Parathyroid adenoma (tissue), 2 donors: Measurements from ENCODE around the gene SYCP3.
"Not testable (repeated sequence)": the region's sequence is repeated elsewhere in the genome, so short reads cannot be mapped to it uniquely, and the experiment has no call there.

Source experiments
- H2AFZ ChIP-seq: fragments of 300-600 bp; sonication (generic); one replicate; pipeline ENCODE4 v1.7.0; 2017; ENCODE audit warnings: antibody characterized with exemption, mild to moderate bottlenecking
- H3K27ac ChIP-seq: fragments of 300-600 bp; sonication (generic); one replicate; pipeline ENCODE4 v1.7.0; 2017
- H3K27me3 ChIP-seq: fragments of 300-600 bp; sonication (generic); one replicate; pipeline ENCODE4 v1.7.0; 2017; ENCODE audit warnings: low read length; ENCODE audit not compliant: control insufficient read depth, insufficient read depth
- H3K36me3 ChIP-seq: fragments of 300-600 bp; sonication (generic); one replicate; pipeline ENCODE4 v1.7.0; 2017; ENCODE audit warnings: low read length; ENCODE audit not compliant: control insufficient read depth, insufficient read depth
- H3K4me1 ChIP-seq: fragments of 300-600 bp; sonication (generic); one replicate; pipeline ENCODE4 v1.7.0; 2017; ENCODE audit warnings: control low read depth
- H3K4me2 ChIP-seq: fragments of 300-600 bp; sonication (generic); one replicate; pipeline ENCODE4 v1.7.0; 2017; ENCODE audit warnings: low read length
- H3K4me3 ChIP-seq: fragments of 300-600 bp; sonication (generic); one replicate; pipeline ENCODE4 v1.7.0; 2017; ENCODE audit warnings: low read depth, low read length
- H3K79me2 ChIP-seq: fragments of 300-600 bp; sonication (generic); one replicate; pipeline ENCODE4 v1.7.0; 2017; ENCODE audit warnings: control low read depth
- H3K9ac ChIP-seq: fragments of 300-600 bp; sonication (generic); one replicate; pipeline ENCODE4 v1.7.0; 2017; ENCODE audit warnings: mild to moderate bottlenecking
- H3K9me3 ChIP-seq: fragments of 300-600 bp; sonication (generic); one replicate; pipeline ENCODE4 v1.7.0; 2017; ENCODE audit warnings: low read length; ENCODE audit not compliant: control insufficient read depth
- TF ChIP-seq, protein P1 (sequence below): fragments of 300-600 bp; sonication (generic); IDR thresholded peaks from one replicate; pipeline ENCODE4 v1.7.0; 2017; ENCODE audit warnings: antibody characterized with exemption, mild to moderate bottlenecking
- donor health status: primary hyperparathyroidism.

SYCP3 gene

DNA sequence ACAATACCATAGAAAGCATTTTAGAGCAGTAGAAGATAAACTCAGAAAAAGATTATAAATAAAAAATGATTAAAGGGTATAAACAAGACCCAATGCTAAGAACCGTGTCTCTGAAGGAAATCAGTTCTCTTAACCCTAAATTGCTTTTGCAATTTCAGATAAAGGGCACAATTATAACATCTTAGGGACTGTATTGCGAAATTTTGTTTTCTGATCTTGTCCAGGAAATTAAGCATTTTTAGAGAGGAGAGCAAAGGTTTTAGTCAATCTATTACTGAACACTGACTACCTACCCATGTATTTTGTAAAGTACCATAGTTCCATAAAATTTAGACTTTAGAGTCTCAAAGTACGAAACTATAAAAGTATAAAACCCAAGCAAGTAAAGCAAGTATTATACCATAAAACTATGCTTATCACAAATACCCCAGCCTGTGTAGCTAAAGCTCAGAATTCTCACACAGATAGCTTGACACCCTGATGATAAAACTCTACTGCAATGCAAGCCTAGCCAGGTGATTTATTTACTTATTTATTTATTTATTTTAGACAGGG is 48.6 kb downstream of the SYCP3 start:
- Histone ChIP-seq H3K4me1 (peaks cover 2% of the 10 kb centered on the region), H3K27ac (no peak overlapping the region), H3K9me3 (no peaks in the 10 kb centered on the region), H2AFZ (no peak overlapping the region), H3K9ac (no peak overlapping the region), H3K4me3 (no peak overlapping the region), H3K27me3 (no peaks in the 10 kb centered on the region), H3K4me2 (no peak overlapping the region), H3K36me3 (no peaks in the 10 kb centered on the region), H3K79me2 (no peaks in the 10 kb centered on the region)
- TF ChIP-seq, protein P1, sequence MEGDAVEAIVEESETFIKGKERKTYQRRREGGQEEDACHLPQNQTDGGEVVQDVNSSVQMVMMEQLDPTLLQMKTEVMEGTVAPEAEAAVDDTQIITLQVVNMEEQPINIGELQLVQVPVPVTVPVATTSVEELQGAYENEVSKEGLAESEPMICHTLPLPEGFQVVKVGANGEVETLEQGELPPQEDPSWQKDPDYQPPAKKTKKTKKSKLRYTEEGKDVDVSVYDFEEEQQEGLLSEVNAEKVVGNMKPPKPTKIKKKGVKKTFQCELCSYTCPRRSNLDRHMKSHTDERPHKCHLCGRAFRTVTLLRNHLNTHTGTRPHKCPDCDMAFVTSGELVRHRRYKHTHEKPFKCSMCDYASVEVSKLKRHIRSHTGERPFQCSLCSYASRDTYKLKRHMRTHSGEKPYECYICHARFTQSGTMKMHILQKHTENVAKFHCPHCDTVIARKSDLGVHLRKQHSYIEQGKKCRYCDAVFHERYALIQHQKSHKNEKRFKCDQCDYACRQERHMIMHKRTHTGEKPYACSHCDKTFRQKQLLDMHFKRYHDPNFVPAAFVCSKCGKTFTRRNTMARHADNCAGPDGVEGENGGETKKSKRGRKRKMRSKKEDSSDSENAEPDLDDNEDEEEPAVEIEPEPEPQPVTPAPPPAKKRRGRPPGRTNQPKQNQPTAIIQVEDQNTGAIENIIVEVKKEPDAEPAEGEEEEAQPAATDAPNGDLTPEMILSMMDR = no peak

DNA sequence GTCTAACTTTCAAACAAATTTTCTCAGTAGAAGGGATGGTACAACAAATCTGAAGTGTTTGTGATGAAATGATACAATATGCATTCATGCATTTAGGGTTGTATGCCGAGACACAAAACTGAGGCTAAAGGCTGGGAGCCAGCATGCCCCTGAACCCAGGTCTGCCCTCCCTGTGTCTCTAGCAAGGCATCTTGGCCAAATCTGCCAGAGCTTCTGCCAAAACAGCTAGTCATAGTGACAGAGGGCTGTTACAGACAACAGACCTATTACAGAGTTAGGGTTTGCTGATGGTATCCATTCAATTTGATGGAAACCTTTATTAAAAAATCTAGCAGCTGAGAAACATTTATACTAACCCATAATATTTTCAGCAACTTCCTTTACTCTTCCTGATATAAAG is 53.1 kb downstream of the SYCP3 start:
- Histone ChIP-seq H3K36me3 (no peaks in the 10 kb centered on the region), H3K9me3 (no peaks in the 10 kb centered on the region), H3K79me2 (no peaks in the 10 kb centered on the region), H3K27ac (no peak overlapping the region), H3K4me3 (no peak overlapping the region), H3K4me1 (no peaks in the 10 kb centered on the region), H2AFZ (no peak overlapping the region), H3K4me2 (no peak overlapping the region), H3K9ac (no peak overlapping the region), H3K27me3 (no peaks in the 10 kb centered on the region)
- TF ChIP-seq, protein P1 = no peak

DNA sequence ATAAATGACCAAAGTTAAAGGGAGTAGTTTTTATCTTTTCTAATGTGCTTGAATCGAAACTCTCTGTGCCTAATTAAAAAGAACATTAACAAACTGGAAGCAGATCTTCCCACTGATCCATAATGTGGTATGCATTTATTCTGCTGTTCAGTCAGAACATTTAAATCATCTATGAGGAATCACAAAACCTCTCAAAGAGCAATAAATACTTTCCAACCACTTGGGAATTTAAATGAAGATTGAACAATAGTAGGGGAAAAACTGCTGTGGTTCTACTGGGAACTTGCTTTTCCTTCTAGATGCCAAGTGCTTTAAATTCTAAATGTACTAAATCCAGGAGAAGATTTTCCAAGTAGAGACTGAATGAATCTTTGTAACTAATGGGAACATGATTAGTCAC is 54.2 kb downstream of the SYCP3 start:
- Histone ChIP-seq H3K27ac (no peak overlapping the region), H3K79me2 (no peaks in the 10 kb centered on the region), H3K9ac (no peak overlapping the region), H3K9me3 (no peaks in the 10 kb centered on the region), H3K4me2 (no peak overlapping the region), H3K4me1 (peaks cover 4% of the 10 kb centered on the region), H3K36me3 (no peaks in the 10 kb centered on the region), H2AFZ (peak overlapping the region; percentile 26), H3K27me3 (no peaks in the 10 kb centered on the region), H3K4me3 (no peak overlapping the region)
- TF ChIP-seq, protein P1 = no peak

DNA sequence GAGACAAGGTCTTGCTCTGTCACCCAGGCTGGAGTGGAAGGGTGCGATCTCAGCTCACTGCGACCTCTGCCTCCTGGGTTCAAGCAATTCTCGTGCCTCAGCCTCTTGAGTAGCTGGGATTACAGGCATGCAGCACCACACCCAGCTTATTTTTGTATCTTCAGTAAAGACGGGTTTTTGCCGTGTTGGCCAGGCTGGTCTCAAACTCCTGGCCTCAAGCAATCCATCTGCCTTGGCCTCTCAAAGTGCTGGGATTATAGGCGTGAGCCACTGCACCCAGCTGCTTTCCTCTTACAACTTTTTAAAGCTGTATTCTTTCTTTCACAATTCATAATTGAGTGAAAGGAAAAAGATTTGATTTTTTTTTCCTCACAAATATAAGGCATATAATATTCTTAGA is 57.6 kb downstream of the SYCP3 start:
- not testable (repeated sequence) for H3K9ac ChIP-seq, H3K27ac ChIP-seq

DNA sequence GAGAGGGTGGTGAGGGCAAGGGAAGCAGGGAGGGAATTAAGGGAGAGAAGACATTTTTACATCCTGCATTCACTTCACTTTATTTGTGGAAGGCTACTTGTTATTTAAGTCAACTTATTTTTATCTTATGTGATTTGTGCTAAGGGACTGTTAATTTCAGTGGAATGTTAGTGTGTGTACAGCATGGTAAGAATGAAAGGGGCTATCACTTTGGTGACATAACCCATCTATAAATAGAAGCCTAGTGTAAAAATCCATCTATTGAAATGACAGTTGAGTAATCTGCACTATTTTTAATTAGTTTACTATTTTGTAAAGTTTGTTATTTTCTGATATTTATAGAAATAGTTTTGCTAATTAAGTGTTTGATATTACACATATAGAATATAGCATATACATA is 58.6 kb downstream of the SYCP3 start:
- no peaks in the 10 kb centered on the region for H3K36me3 ChIP-seq
- no peaks in the 10 kb centered on the region for H3K27me3 ChIP-seq
- no peak overlapping the region for H3K4me3 ChIP-seq
- no peaks in the 10 kb centered on the region for H3K9me3 ChIP-seq
- TF ChIP-seq, protein P1 = no peak
- H2AFZ ChIP-seq = no peak overlapping the region
- H3K9ac ChIP-seq = no peak overlapping the region
- H3K27ac ChIP-seq = no peak overlapping the region
- H3K79me2 ChIP-seq = no peaks in the 10 kb centered on the region
- H3K4me1 ChIP-seq = peaks cover 8% of the 10 kb centered on the region
- H3K4me2 ChIP-seq = no peak overlapping the region

More for the DNA sequence above, 57.6 kb downstream of the SYCP3 start:
- H3K4me1 ChIP-seq, H3K4me3 ChIP-seq, H3K4me2 ChIP-seq, H2AFZ ChIP-seq, H3K36me3 ChIP-seq, H3K79me2 ChIP-seq, H3K9me3 ChIP-seq, H3K27me3 ChIP-seq: not testable (repeated sequence)
